GM18498 (cell line): ENCODE results near the gene STX18.
"Not testable (repeated sequence)": the region's sequence is repeated elsewhere in the genome, so short reads cannot be mapped to it uniquely, and the experiment has no call there.

Experiments used
- ATAC-seq: cut with Tn5 transposase; IDR thresholded peaks from one replicate; pipeline ENCODE4 v1.9.1; 2021; ENCODE audit warnings: mild to moderate bottlenecking, moderate library complexity; ENCODE audit not compliant: unreplicated experiment

Gene STX18

DNA sequence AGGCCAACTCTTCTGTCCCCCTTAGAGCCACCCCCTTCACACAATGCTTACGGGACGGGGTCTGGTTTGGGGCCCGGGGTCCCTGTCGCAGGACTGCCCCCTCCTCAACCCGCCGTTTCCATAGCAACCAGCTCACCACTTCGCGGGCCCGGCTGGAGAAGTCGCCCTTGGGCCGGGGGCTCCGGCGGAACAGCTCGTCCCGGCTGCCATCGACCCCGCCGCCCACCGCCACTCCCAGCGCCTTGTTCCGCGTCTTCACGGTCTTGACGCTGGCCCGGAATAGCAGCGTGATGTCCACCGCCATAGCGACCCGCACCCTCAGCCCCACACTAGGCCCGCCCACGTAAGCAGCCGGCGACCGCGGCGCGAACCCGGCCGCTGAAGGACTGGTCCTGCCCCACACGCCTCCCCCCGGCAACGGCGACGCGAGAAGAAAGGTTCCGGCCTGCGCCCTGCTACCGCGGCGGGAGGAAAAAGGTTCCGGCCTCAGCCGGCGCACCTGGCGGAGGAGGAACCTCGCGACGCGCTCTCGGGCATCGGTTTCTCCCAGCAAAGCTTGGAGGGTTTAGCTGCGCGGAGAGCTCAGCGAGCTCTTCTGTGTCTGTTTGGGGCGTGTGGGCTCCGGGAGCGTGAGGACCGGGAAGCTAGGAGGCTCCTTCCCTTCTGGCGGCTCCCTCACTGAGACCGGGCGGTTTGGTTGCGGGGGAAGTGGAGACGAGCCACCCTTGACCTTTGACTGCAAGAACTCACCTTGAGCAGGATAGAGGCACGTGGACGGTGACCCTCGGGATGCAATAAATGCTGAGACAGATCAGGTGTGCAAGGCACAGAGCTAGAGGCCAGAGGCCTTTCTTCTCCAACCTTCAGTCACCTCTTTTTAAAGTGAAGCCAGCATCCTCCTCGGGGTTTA, at the start of gene STX18:
Gene STX18 (minus strand): TSS at position 388 of the 910 bp plus-strand sequence. CDS start 84 bp downstream, at position 304.
- ATAC-seq: peak; percentile 92

DNA sequence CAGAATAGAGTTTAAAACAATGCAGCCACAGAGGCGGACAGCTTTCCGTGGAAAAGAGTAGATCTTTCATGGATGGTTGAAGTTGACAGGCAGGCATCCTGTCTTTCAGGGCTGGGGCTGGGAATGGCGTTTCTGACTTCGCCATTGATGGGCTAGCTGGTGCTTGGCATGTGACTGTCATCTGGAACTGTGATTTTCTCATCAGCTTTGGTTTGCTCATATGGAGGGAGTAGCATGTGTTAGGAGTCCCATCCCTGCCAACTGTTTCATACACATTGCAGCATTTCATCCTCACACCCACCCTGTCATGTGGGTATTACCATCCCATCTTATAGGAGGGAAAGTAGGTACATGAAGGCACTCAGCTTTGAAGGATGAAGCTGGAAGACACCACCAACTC, 49.2 kb upstream of the STX18 start:
- ATAC-seq: no peak

DNA sequence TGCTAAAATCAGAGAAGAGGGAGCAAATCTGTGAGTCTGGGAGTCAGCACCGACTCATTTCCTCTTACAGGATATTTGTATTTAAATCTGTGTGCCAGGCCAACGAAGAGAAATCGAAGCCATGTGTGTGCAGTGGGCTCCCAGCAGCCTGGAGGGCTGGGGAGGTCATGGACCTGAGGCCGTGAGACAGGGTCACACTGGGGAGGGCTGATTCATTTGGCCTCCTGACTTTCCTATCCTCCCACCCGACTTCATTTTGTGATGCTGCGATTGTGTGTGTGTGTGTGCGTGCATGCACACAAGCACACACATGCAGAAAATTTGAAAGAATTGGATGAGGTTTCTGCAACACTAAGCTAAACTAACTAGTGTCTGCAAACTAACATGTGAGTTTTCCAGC, 48.7 kb upstream of the STX18 start:
- no peak for ATAC-seq

DNA sequence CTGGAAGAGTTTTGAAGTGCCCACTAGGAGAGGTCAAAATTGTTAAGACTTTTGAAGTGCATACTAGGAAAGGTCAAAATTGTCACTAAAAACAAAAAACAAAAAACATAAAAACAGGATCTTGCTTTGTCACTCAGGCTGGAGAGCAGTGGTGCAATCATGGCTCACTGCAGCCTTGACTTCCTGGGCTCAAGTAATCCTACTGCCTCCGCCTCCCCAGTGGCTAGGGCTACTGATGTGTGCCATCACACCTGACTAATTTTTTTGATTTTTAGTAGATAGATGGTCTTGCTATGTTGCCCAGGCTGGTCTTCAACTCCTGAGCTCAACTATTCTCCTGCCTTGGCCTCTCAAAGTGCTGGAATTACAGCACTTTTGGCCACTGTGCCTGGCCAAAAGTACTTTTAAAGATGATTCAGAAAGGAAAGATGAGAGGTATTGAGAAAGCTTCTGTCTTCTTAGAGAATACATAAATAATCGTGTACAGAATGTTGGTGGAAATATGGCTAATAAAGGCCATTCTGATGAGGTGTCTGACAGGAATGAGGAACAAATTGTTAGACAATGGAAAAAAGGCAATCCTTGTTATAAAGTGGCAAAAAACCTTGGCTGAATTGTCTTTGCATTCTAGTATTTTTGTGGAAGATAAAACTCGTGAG, 43.3 kb upstream of the STX18 start:
- no peak for ATAC-seq

DNA sequence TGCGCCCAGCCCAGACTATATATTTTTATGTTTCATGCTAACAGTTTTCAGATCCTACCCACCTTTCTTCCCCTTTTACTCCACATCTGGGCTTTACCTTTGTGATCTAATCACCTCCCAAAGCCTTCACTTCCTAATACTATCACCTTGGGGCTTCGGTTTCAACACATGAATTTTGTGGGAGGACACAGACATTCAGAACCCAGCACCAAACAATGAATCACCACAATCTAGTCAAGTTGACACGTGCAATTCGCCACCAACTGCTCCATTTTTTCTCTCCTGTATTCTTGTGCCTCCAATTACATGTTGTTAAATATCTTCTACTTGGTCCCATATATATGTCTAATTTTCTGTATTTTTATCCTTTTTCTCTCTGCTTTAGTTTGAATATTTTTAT, 41.8 kb upstream of the STX18 start:
- no peak for ATAC-seq

DNA sequence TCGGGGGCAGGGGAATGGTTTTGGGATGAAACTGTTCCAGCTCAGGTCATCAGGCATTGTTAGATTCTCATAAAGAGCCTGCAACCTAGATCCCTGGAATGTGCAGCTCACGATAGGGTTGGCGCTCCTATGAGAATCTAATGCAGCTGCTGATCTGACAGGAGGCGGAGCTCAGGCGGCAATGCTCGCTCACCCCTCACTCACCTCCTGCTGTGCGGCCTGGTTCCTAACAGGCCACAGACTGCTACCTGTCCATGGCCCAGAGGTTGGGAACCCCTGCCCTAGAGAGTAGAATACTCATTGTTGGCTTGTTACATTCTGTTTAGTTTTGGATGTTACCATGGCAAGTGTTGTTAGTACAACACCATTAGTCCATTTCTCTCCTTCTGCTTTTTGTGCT, 40.8 kb upstream of the STX18 start:
- no peak for ATAC-seq

DNA sequence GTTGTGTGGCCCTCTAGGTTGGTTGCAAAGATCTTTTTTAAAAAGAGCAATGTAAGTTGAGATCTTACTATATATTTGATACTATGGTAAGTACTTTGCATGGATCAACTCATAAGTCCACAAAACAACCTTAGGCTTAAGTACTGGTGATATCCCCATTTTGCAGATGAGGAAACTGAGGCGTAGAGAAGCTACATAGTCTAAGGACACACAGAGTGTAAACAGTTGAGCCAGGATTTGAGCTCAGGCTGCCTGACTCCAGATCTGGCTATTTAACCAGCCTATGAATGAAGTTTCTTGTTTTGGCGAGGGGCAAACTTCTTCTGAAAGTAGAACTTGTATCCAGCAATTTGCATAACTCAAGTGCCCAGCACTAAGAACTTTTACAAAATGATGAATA, 38.6 kb upstream of the STX18 start:
- no peak for ATAC-seq

DNA sequence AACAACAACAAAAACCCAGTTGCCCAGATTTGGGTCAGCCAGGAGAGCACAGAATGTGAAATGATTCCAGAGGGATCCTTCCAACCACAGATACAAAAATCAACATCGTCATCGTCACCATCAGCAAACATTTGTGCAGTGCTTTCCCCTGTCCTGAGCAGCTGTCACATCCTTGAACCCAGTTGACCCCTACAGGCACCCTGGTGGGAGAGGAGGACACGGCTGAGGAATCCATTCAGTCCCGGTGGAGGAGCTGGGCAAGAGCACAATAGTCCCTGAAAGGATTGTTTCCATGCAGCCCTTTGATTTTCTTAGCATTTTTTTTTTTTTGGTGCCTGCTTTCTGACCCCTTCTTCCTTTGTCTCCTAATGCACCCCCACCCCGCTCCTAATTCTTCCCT, 37.1 kb upstream of the STX18 start:
- no peak for ATAC-seq

DNA sequence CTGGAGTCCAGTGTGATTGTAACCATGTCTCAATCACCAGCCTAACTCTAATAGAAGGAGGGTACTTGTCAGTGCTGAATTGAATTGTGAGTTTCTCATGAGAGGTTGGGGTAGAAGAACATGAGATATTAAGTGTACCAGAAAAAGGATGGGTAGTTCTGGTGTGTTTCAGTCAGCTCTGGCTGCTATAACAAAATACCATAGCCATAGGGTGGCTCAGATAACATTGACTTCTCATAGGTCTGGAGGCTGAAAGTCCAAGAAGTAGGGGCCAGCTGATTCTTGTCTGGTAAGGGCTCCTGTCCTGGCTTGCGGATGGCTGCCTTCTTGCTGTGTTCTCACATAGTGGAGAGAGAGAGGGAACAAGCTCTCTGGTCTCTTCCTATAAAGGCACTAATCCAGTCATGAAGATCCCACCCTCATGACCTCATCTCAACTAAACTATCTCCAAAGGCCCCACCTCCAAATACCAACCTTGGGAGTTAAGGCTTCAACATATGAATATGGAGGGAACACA, 35.6 kb upstream of the STX18 start:
- no peak for ATAC-seq

DNA sequence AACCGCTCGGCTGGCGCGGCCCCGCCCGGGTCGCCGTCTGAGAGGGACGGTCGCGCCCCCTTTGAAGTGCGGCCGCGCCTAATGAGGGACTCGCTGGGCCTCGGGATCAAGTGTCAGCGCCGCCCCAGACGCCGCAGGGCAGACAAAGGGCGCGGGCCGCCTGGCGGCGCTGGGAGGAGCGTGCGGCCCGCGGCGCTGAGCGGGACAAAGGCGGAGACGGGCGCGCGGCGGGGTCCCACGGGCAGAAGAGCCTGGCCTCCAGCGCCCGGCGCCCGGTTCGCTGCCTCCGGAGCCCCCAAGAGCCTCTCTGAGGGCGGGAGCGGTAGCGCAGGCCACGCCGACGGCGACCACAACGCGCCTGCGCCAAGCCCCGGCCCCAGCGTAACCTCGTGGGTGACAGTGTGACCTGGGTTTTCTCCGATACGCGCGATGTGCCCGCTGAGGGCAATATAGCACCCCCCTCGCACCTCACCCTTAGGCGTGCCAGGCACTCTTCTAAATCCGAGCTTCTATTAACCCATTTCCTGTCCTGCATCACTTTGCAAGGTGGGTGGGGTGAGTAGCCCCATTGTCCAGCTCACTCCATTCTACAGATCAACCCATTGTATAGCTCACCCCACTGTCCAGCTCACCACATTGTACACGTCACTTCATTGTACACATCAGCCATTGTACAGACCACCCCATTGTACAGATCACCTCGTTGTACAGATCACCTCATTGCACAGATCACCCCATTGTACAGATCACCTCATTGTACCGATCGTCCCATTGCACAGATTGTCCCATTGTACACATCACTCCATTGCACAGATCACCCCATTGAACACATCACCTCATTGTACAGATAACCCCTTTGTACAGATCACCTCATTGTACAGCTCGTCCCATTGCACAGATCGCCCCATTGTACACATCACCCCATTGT, 33.7 kb upstream of the STX18 start:
- peak; percentile 82 for ATAC-seq

DNA sequence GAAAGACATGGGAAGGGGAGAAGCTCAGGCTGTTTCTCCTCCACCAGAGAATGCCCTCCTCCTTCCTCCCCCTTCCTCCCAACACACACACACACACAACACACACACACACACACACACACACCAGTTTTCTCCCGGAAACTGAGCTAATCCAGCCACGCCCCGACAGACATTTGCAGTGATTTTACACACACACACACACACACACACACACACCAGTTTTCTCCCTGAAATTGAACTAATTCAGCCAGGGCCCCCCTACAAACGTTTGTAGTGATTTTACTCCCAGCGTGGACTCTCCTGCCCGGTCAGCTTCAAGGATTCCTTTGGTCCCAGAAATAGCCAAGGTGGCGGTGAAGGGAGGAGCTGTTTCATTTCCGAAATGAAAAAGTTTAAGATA, 32.9 kb upstream of the STX18 start:
- ATAC-seq: no peak

DNA sequence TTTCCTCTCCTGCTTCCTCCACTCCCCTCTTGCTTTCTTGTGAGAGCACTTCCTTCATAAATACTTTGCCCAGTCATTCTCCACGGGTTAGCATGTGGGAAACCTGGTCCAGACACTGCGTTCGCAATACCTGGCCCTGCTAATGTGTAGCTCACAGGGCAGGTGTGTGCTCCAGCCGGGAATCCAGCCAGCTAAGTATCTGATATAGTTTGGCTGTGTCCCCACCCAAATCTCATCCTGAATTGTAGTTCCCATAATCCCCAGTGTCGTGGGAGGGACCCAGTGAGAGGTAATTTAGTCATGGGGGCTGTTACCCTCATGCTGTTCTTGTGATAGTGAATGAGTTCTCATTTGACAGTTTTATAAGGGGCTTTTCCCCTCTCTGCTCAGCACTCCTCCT, 32.2 kb upstream of the STX18 start:
- ATAC-seq: no peak

DNA sequence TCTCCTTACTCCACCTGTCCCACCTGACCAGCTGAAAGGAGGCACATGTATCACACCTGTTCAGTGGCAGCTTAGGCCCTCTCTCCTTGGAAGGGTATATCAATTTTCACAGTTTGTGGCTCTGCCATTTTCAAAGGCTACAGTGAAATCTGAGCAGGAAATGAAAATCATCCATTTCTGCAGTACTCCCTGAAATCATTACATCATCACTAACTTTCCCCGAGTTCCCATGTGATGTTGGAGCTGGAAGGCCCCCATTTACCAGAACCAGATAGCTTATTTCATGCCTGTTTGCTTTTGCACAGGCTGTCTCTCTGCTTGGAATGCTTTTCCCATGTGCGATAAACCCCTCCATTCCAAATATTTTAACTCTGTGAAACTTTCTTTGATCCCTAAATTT, 31.0 kb upstream of the STX18 start:
- no peak for ATAC-seq

DNA sequence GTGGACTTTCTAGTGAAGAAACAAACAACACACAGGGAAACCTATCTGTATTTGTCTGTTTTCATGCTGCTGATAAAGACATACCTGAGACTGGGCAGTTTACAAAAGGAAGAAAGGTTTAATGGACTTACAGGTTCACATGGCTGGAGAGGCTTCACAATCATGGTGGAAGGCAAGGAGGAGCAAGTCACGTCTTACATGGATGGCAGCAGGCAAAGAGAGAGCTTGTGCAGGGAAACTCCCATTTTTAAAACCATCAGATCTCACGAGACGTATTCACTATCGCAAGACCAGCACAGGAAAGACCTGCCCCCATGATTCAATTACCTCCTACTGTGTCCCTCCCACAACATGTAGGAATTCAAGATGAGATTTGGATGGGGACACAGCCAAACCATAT, 28.0 kb upstream of the STX18 start:
- not testable (repeated sequence) for ATAC-seq

DNA sequence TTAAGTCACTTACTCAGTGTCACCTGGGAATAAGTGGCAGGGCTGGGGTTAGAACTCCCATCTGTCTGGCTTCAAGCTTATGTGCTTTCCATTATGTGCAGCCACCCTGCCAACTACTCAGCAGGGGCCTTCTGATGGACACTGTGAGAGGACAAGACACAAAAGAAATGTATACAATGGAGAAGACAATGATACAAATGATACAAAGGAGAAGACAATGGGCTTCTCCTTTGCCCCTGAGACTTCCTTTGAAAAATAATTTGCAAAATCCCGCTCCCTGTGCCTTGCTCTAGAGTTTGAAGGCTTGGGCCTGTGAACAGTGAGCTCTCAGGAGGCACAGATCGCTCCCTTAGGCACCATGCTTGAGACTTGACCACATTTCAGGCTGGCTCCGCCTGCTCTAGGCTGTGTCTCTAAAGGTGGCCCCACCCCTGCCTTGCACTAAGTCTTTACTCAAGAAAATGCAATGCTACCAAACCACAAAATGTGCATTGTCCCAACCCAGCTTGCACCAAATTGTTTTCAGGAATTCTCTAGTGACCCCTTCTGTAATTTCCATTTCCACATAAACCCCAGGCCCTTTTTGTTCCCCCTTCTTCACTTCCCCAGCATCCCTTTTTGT, 27.1 kb upstream of the STX18 start:
- ATAC-seq: no peak

DNA sequence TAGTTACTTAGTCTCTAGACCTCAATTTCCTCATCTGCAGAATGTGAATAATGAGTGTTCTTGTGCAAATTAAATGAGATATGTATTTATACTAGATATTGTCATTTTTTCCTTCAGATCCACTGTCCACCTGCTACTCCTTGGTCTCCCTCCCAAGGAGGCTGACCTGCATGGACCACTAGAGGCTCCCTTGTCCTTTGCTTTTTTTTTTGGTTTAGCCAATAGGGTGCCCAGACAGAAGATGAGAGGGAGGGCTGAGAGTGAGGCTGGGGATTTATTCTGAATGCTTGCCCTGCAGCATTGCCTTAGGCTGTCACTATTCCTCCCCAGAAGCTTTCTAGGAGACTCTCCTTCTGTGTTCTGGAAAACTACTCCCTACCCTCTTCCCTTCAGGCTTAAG, 24.5 kb upstream of the STX18 start:
- ATAC-seq: not testable (repeated sequence)

DNA sequence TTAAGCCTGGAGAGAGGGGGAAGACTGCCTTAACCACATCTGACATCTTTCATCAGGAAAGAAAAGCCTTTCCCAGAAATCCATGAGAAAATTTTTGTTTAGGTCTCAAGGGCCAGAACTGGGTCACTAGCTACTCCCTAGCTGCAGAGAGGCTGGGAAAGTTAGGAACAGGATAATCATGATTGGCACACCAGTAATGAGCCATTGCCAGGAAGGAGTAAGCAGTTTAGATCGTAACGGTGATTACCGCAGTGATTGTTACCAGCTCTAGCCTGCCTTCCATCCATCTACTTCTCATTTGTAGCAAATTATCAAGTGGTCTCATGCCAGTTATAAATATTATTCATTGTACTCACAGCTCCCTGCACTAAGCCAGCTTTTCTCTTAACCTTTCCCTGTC, 22.7 kb upstream of the STX18 start:
- no peak for ATAC-seq

DNA sequence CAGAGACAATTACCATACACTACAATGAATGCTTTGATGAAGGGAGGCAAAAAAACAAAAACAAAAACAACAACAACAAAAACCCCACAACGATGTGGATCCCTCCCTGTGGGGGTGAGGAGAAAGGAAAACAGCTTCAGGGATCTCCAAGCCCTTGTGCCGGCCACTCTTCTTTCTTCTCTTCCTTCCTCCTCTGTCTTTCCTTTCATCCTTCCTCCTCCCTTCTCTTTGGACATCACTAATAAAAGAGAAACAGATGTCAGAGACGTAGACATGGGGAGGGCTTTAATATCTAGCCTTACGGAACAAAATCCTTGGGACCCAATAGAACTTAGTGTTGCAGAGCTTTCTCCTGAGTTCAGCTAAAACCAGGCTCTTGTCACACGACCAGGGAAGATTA, 18.8 kb upstream of the STX18 start:
- ATAC-seq: no peak

DNA sequence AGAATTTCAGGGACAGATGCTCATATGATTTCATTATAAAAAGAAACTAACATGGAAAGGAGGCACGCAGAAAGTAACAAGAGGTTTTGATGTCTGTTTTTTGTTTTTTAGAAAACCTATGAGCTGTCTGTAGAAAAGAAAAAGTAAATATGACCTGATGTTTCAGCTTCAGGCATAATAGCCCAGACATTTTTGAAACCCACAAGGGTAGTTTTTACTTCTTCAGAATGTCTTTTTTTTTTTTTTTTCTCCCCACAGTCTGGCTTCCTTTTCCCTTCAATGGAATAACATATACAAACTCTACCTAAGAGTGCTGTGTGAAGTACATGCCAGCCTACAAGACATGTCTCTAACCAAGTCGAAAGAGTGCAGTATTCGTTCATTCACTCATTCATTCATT, 18.3 kb upstream of the STX18 start:
- ATAC-seq: no peak

DNA sequence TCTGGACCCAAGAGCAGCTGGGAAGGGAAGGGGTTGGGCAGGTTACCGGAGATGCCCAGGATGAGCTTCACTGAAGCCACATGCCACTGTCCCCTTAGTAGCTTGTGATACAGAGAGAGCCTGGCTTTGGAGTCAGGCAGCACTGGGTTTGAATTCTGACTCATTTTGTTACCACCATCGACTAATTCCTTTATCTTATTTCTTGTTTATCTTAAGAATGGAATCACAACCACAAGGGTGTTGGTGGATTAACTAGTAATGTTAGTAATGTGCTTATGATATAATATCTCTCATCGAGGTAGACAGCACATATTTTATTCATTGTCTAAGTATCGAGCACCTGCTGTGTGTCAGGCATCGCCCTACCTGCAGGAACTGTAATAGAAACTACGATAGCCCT, 17.7 kb upstream of the STX18 start:
- no peak for ATAC-seq

DNA sequence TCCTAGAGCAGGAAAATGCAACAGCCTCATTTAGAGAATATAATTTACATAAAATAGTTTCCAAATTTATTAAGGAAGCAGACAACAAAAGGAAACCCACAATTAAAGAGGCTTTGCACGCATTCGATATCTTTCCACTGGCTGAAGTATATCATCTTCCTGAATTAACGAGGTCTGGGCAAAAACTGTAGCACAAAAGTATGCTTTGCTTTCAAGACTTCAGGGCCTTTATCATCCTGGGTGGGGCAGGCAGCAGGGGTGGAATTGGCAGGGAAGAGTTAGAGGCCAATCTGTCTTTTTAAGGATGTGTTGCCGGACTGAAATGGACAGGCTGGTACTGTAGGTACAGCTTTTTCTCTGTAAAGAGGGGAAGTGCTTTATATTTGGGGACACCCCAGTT, 17.0 kb upstream of the STX18 start:
- ATAC-seq: no peak
